MM.1S (cell line): ENCODE data around the gene AGPS.

ENCODE experiments used
- EZH2 ChIP-seq: fragments of 300-600 bp; sonication (generic); optimal IDR thresholded peaks from 2 replicates; pipeline ENCODE3; 2017; ENCODE audit warnings: low read depth, mild to moderate bottlenecking, antibody characterized with exemption, low read length, mixed read lengths
- TF ChIP-seq, protein P1 (sequence below): fragments of 300-600 bp; sonication (generic); IDR thresholded peaks from 2 replicates; pipeline ENCODE4 v1.5.1; 2016; ENCODE audit warnings: antibody characterized with exemption, low read length, mixed read lengths

DNA sequence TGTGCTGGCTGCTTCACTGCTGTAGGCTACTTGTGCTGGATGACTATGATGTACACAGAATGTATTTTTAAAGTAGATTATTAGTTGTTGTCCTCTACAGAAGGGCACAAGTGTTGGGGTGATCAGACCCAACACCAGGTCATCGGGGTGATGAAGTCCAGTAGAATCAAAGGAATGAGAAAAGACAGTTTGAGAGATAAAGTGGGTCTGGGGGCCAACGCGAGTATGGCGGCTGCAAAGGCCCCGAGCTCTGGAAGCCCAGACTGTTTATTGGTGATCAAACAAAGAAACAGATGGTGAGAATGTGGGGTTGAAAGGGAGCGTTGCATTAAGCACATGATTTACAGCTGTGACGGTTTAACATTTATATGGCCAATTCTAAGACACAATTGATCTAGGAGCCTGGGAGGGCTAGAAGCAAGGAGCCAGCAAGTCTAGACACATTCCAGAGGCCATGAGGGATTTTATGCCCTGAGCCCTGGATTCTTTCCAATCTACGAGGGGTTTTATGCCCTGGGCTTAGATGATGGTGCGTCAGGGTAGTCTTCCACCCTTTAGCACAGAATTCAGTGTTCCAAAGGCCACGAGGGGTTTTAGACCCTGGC lies 153.5 kb downstream of the AGPS start:
- TF ChIP-seq, protein P1, sequence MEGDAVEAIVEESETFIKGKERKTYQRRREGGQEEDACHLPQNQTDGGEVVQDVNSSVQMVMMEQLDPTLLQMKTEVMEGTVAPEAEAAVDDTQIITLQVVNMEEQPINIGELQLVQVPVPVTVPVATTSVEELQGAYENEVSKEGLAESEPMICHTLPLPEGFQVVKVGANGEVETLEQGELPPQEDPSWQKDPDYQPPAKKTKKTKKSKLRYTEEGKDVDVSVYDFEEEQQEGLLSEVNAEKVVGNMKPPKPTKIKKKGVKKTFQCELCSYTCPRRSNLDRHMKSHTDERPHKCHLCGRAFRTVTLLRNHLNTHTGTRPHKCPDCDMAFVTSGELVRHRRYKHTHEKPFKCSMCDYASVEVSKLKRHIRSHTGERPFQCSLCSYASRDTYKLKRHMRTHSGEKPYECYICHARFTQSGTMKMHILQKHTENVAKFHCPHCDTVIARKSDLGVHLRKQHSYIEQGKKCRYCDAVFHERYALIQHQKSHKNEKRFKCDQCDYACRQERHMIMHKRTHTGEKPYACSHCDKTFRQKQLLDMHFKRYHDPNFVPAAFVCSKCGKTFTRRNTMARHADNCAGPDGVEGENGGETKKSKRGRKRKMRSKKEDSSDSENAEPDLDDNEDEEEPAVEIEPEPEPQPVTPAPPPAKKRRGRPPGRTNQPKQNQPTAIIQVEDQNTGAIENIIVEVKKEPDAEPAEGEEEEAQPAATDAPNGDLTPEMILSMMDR: no peak
- TF ChIP-seq EZH2: no peak
